Pulmonary artery endothelial cell (primary cell): ENCODE data around the gene FSTL1. TPM values are rescaled to one million over a fixed set of nuclear protein-coding genes. Genes with fewer than 3 reads are reported as not detected.
A peak's percentile ranks its signal among the peaks of the same experiment; 100 is the strongest.

ENCODE experiments used
- DNase-seq: peaks from one replicate; pipeline ENCODE4 v3.0.0-alpha.2; 2011; ENCODE audit warnings: low read depth, low spot score
- total RNA-seq: library from RNA; depleted of rRNA; stranded (reverse); fragments of >200 nt; gene quantifications from 2 replicates; pipeline ENCODE4 v1.2.3, GENCODE V29; 2014

The FSTL1 gene
- total RNA-seq, 1 donor from 2014 or later = 517 TPM

- DNase-seq = no peak
These were observed 10.6 kb downstream of the FSTL1 start for GRCh38 chr3:120440001-120440703.

GRCh38 chr3:120438665-120439370, 12.0 kb downstream of the FSTL1 start:
- peak; percentile 74 for DNase-seq

- no peak for DNase-seq
These were observed 12.6 kb downstream of the FSTL1 start for GRCh38 chr3:120438216-120438615.

- no peak for DNase-seq
These were observed 13.2 kb downstream of the FSTL1 start for GRCh38 chr3:120437559-120437958.

GRCh38 chr3:120436523-120437050, 14.2 kb downstream of the FSTL1 start:
- no peak for DNase-seq

- DNase-seq = no peak
These were observed 15.2 kb downstream of the FSTL1 start for GRCh38 chr3:120435621-120436020.

GRCh38 chr3:120433662-120434331, 17.0 kb downstream of the FSTL1 start:
- DNase-seq = no peak

- DNase-seq = no peak
These were observed 18.5 kb downstream of the FSTL1 start for GRCh38 chr3:120432150-120432860.

- no peak for DNase-seq
These were observed 20.9 kb downstream of the FSTL1 start for GRCh38 chr3:120429921-120430361.

- DNase-seq = no peak
These were observed 21.9 kb downstream of the FSTL1 start for GRCh38 chr3:120428924-120429323.

GRCh38 chr3:120427201-120427600, 23.6 kb downstream of the FSTL1 start:
- no peak for DNase-seq

- peak; percentile 71 for DNase-seq
These were observed 25.1 kb downstream of the FSTL1 start for GRCh38 chr3:120425572-120426250.

GRCh38 chr3:120424976-120425570, 25.7 kb downstream of the FSTL1 start:
- DNase-seq = no peak

- DNase-seq = no peak
These were observed 26.3 kb downstream of the FSTL1 start for GRCh38 chr3:120424506-120424905.

- DNase-seq = no peak
These were observed 27.4 kb downstream of the FSTL1 start for GRCh38 chr3:120423432-120423831.

GRCh38 chr3:120421926-120422325, 28.9 kb downstream of the FSTL1 start:
- DNase-seq = no peak

- DNase-seq = no peak
These were observed 29.8 kb downstream of the FSTL1 start for GRCh38 chr3:120420928-120421551.

- DNase-seq = no peak
These were observed 30.4 kb downstream of the FSTL1 start for GRCh38 chr3:120420360-120420759.

- DNase-seq = no peak
These were observed 31.0 kb downstream of the FSTL1 start for GRCh38 chr3:120419797-120420196.

GRCh38 chr3:120418866-120419490, 31.8 kb downstream of the FSTL1 start:
- DNase-seq = no peak
